GM21390 (cell line): ENCODE data around the gene CLEC4E.
A peak's percentile ranks its signal among the peaks of the same experiment; 100 is the strongest.
"Not testable (repeated sequence)": the region's sequence is repeated elsewhere in the genome, so short reads cannot be mapped to it uniquely, and the experiment has no call there.

Source experiments
- ATAC-seq: cut with Tn5 transposase; IDR thresholded peaks from one replicate; pipeline ENCODE4 v1.9.1; 2021; ENCODE audit not compliant: unreplicated experiment

Gene CLEC4E

DNA sequence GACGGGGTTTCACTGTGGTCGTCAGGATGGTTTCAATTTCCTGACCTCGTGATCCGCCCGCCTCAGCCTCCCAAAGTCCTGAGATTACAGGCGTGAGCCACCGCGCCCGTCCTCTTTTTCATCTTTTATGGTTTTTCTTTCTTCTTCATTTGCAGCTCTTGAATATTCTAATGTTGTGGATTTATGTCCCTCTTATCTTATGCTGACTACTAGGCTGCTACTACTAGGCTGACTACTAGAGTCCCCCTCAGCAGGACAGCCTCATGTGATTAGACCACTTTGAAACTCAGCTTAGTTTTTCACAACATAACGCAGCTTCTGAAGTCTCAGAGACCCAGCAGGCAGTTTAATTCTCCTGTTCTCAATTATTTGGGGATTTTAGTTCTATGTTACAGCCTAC lies 857 bp upstream of the CLEC4E start:
- ATAC-seq: no peak

- not testable (repeated sequence) for ATAC-seq
Observed at GRCh38 chr12:8537820-8538219, 2.9 kb downstream of the CLEC4E start.

- ATAC-seq: no peak
Observed at GRCh38 chr12:8532045-8532444, 8.7 kb downstream of the CLEC4E start.

- ATAC-seq: no peak
Observed at GRCh38 chr12:8527250-8528130, 13.2 kb downstream of the CLEC4E start.

DNA sequence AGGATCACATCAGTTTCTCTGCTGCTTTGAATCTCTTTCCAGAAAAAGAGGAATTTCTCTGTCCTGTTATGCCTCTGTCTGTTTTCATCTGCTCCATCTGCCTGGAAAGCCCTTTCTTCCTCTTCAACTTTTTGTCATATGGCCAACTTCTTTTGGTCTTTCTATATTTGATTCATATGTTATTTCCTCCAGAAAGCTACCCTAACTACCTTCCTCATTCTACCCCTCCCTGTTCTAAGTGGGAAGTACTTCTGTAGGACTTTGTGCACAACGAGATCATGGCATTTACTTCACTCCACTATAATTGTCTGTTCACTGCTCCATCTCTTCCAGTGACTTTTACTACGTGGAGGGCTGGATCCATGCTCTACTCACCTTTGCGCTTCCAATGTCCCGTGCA lies 21.5 kb downstream of the CLEC4E start:
- ATAC-seq: no peak

DNA sequence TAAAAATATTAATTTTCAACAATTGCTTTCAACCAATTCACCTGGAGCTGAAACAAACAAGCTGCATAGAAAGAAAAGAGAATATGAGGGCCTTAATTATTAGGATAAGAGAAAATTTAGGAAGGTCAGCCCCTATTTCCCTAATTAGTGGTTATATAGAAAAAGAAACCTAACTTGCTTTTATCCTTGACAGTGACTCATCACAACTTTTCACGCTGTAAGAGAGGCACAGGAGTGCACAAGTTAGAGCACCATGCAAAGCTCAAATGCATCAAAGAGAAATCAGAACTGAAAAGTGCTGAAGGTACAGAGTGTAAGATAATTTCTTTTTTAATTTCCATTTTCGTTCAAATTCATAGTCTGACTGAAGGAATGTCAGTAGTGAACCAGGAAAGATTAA lies 22.7 kb downstream of the CLEC4E start:
- ATAC-seq: no peak

DNA sequence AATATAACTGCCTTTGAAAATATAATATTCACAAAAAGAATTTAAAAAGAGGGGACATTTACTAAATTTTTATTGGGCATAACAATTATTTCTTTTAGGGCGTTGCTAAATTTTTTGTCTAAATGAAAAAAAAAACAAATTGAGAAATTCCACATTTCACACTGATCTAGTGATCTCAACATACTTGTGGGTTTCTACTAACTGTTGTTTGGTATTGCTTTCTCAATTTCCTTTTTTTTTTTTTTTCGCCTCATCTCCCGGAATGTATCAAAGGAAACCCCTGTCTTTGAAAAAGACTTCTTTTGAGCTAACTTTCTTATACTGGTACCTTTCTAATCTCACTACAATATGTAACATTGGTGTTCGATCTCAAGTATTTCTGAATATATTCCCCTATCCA lies 27.4 kb downstream of the CLEC4E start, which contains the start of gene CLEC4D:
Gene CLEC4D, plus strand, starts transcription at position 248 of the 400 bp plus-strand sequence. CDS start 230 bp downstream, outside the sequence.
- ATAC-seq: no peak

DNA sequence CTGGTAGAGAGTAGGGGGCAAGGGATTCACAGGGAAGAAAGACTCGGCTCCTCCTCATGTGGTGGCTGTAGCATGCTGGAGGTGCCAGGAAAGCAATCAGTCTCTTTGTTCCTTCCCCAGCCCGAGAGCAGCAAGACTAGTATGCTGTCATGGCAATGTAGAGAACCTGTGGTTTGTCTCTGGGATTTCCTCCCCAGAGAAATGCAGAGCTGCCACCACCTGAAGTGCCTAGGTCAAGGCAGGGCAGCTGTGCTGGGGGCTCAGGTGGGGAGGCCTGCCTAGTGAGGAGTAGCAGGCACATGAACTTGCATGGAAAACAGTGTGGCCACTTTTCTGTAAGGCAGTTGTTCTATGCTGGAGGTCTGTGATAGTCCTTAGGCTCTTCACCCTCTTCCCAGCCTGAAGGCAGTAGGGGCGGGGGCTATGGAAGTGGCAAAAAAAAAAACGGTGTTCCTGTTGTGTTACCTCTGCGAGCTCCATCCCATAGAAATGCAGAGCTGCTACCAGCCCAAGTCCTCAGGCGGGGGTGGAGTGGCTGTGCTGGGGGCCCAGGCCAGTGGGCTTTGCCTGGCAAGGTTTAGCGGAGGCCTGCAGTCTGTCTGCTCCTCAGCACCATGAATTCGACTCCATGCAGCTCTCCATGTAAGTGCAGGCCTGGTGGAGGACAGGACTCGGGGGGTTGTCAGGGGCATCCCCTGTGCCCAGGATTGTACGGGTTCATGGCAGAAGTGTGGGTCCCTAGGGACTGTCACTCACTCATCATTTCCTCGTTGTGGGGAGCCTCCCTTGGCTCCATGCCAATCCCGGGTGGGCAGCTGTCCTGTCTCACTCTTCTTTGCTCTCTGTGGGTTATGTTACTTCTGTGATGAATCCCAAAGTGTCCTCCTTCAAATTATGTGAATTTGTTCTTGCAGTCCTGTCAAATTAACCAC lies 31.5 kb downstream of the CLEC4E start:
- ATAC-seq: no peak

- no peak for ATAC-seq
Observed at GRCh38 chr12:8508223-8508622, 32.5 kb downstream of the CLEC4E start.

- ATAC-seq: no peak
Observed at GRCh38 chr12:8507596-8507995, 33.1 kb downstream of the CLEC4E start.

DNA sequence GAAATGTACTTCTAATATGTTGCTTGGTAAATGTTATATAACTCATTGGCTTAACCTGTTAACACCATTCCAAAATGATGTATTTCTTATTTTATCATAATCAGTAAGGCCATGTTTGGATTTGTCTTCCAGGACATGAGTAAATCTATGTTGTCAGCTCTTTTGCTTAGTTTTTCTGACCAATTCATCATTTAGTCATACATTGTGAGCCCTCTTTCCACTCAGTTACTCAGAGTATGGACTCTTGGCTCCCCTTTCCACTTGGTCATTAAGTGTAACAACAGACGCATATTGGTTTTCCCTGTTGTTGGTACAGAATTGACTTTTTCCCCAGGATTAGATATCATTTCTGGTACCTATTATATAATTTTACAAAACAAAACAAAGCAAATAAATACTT lies 36.4 kb downstream of the CLEC4E start:
- ATAC-seq: no peak

DNA sequence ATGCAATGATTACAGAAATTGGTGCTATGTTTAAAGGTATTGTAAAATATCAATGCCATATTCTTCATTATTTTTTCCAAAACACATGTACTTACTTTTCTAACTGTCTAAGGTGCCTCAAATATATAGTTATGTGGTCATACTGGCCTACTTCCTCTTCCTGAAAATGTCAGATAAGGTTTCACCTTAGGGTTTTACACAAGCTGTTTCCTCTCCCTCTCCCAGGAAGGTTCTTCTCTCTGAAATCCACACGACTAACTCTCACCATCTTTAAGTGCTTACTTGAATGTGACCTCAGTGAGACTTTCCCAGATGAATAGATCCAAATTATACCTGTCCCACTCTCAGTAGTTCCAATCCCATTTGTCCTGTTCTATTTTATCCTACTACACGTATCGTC lies 39.0 kb downstream of the CLEC4E start:
- ATAC-seq: no peak

- no peak for ATAC-seq
Observed at GRCh38 chr12:8499616-8500015, 41.1 kb downstream of the CLEC4E start.

DNA sequence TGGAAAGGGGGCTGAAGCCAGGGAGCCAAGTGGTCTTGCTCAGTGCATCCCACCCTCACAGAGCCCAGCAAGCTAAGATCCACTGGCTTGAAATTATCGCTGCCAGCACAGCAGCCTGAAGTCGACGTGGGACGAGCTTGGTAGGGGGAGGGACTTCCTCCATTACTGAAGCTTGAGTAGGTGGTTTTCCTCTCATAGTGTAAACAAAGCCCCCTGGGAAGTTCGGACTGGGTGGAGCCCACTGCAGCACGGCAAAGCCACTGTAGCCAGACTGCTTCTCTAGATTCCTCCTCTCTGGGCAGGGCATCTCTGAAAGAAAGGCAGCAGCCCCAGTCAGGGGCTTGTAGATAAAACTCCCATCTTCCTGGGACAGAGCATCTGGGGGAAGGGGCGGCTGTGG lies 44.6 kb downstream of the CLEC4E start:
- not testable (repeated sequence) for ATAC-seq

DNA sequence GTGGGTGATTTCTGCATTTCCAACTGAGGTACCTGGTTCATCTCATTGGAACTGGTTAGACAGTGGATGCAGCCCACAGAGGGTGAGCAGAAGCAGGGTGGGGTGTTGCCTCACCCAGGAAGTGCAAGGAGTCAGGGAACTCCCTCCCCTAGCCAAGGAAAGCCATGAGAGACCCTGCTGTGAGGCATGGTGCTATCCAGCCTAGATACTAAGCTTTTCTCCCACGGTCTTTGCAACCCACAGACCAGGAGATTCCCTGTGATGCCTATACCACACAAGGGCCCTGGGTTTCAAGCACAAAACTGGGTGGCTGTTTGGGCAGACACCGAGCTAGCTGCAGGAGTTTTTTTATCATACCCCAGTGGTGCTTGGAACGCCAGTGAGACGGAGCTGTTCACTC lies 45.0 kb downstream of the CLEC4E start:
- not testable (repeated sequence) for ATAC-seq

DNA sequence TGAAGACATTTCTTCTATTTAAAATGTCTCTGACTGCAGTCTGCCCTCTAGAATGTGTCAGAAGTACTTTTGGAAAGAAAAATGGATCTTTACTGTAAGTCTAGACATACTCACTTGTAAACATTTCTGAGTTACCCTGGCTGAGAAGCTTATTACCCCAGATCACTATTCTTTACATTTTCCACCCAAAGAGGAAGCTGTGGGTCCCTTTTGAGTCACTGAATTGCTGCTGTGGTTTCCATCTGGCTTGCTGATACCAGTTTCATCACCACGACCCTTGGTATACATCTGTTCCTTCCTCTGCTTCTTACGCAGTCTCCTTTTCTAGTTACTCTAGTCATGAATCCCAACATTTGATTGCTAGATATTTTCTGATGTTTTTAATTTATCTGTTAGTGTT lies 47.6 kb downstream of the CLEC4E start:
- peak; percentile 98 for ATAC-seq

- no peak for ATAC-seq
Observed at GRCh38 chr12:8491646-8492530, 48.8 kb downstream of the CLEC4E start.
